ENCODE data around the gene CIB2.

CIB2 gene

GRCh38 chr15:78105476-78106241 is 25.6 kb downstream of the CIB2 start:
- no peak for DNase-seq

GRCh38 chr15:78104566-78105475 is 26.4 kb downstream of the CIB2 start:
- DNase-seq: no peak

GRCh38 chr15:78104119-78104479 is 27.1 kb downstream of the CIB2 start:
- no peak for DNase-seq

GRCh38 chr15:78103406-78104118 is 27.7 kb downstream of the CIB2 start:
- no peak for DNase-seq

- DNase-seq: no peak
These were observed 28.5 kb downstream of the CIB2 start for GRCh38 chr15:78102741-78103140.

GRCh38 chr15:78102211-78102610 is 29.0 kb downstream of the CIB2 start:
- DNase-seq: no peak

GRCh38 chr15:78101423-78102105 is 29.7 kb downstream of the CIB2 start:
- no peak for DNase-seq

- DNase-seq: no peak
These were observed 30.4 kb downstream of the CIB2 start for GRCh38 chr15:78100886-78101285.

- no peak for DNase-seq
These were observed 33.0 kb downstream of the CIB2 start for GRCh38 chr15:78098131-78098755.

- DNase-seq: no peak
These were observed 33.6 kb downstream of the CIB2 start for GRCh38 chr15:78097667-78098066.

GRCh38 chr15:78093242-78094020 is 37.8 kb downstream of the CIB2 start:
- DNase-seq: no peak

GRCh38 chr15:78092261-78093041 is 38.8 kb downstream of the CIB2 start, which contains the start of gene SH2D7:
TSS of gene SH2D7 (plus strand) at chr15:78092561. CDS start at chr15:78092585, 24 bp downstream.
- DNase-seq: no peak

GRCh38 chr15:78090422-78091063 is 40.7 kb downstream of the CIB2 start:
- no peak for DNase-seq

GRCh38 chr15:78088773-78089080 is 42.5 kb downstream of the CIB2 start:
- DNase-seq: no peak

GRCh38 chr15:78087951-78088772 is 43.1 kb downstream of the CIB2 start:
- DNase-seq: no peak

GRCh38 chr15:78085928-78086327 is 45.3 kb downstream of the CIB2 start:
- DNase-seq: no peak

- DNase-seq: no peak
These were observed 46.8 kb downstream of the CIB2 start for GRCh38 chr15:78084449-78084750.

GRCh38 chr15:78083687-78084448 is 47.4 kb downstream of the CIB2 start:
- no peak for DNase-seq

- DNase-seq: no peak
These were observed 48.1 kb downstream of the CIB2 start for GRCh38 chr15:78083186-78083585.
